ENCODE results near the gene RILPL1.
"Not testable (repeated sequence)": the region's sequence is repeated elsewhere in the genome, so short reads cannot be mapped to it uniquely, and the experiment has no call there.

The RILPL1 gene

GRCh38 chr12:123533672-123534643 lies at the start of gene RILPL1:
Gene RILPL1, minus strand, starts transcription at chr12:123533719. Its CDS starts 237 bp downstream, at chr12:123533482.
- DNase-seq: peak; percentile 14 to 40

- no peak for DNase-seq
These were observed 47.3 kb upstream of the RILPL1 start for GRCh38 chr12:123580772-123581171.

- DNase-seq: not testable (repeated sequence)
These were observed 45.3 kb upstream of the RILPL1 start for GRCh38 chr12:123578829-123579228.

GRCh38 chr12:123578243-123578642 lies 44.7 kb upstream of the RILPL1 start:
- no peak for DNase-seq

- DNase-seq: no peak
These were observed 43.1 kb upstream of the RILPL1 start for GRCh38 chr12:123576611-123577010.

- DNase-seq: no peak
These were observed 40.4 kb upstream of the RILPL1 start for GRCh38 chr12:123573870-123574269.

GRCh38 chr12:123572391-123572790 lies 38.9 kb upstream of the RILPL1 start:
- no peak for DNase-seq

GRCh38 chr12:123571343-123571813 lies 37.9 kb upstream of the RILPL1 start:
- no peak for DNase-seq

- DNase-seq: peak in 1 of 2 donors; percentile 13
These were observed 25.9 kb upstream of the RILPL1 start for GRCh38 chr12:123559468-123559867.

GRCh38 chr12:123558487-123558886 lies 25.0 kb upstream of the RILPL1 start:
- not testable (repeated sequence) for DNase-seq

GRCh38 chr12:123554843-123555242 lies 21.3 kb upstream of the RILPL1 start:
- not testable (repeated sequence) for DNase-seq

GRCh38 chr12:123554136-123554535 lies 20.6 kb upstream of the RILPL1 start:
- DNase-seq: not testable (repeated sequence)

- no peak for DNase-seq
These were observed 17.2 kb upstream of the RILPL1 start for GRCh38 chr12:123550700-123551099.

- DNase-seq: no peak
These were observed 14.6 kb upstream of the RILPL1 start for GRCh38 chr12:123548107-123548506.

GRCh38 chr12:123546281-123546680 lies 12.8 kb upstream of the RILPL1 start:
- no peak for DNase-seq

- DNase-seq: no peak
These were observed 10.0 kb upstream of the RILPL1 start for GRCh38 chr12:123543541-123543940.

GRCh38 chr12:123540899-123541662 lies 7.6 kb upstream of the RILPL1 start:
- DNase-seq: no peak

GRCh38 chr12:123535952-123536351 lies 2.4 kb upstream of the RILPL1 start:
- DNase-seq: not testable (repeated sequence)

- no peak for DNase-seq
These were observed 490 bp downstream of the RILPL1 start for GRCh38 chr12:123532808-123533649.

GRCh38 chr12:123532019-123532418 lies 1.5 kb downstream of the RILPL1 start:
- DNase-seq: peak; percentile 35 to 56

GRCh38 chr12:123531091-123531490 lies 2.4 kb downstream of the RILPL1 start:
- no peak for DNase-seq

- no peak for DNase-seq
These were observed 2.9 kb downstream of the RILPL1 start for GRCh38 chr12:123530668-123531067.

- DNase-seq: no peak
These were observed 3.8 kb downstream of the RILPL1 start for GRCh38 chr12:123529686-123530085.
